SIG-M5 treated with dmso at 0.1 percent for 504 hours (cell line): Measurements from ENCODE around the gene KCNH2.

Source experiments
- DNase-seq: peaks from one replicate; lab custom pipeline; 2025; ENCODE audit not compliant: unreplicated experiment; lab: John Stamatoyannopoulos, UW

The KCNH2 gene

GRCh38 chr7:150962553-150963399, 15.3 kb downstream of the KCNH2 start:
- DNase-seq = peak; percentile 16

- DNase-seq = no peak
Observed at GRCh38 chr7:150962290-150962552, 15.9 kb downstream of the KCNH2 start.

GRCh38 chr7:150961510-150962289, 16.4 kb downstream of the KCNH2 start:
- DNase-seq = no peak

- DNase-seq = no peak
Observed at GRCh38 chr7:150959739-150960734, 18.1 kb downstream of the KCNH2 start.

- no peak for DNase-seq
Observed at GRCh38 chr7:150959081-150959480, 19.0 kb downstream of the KCNH2 start.

DNA sequence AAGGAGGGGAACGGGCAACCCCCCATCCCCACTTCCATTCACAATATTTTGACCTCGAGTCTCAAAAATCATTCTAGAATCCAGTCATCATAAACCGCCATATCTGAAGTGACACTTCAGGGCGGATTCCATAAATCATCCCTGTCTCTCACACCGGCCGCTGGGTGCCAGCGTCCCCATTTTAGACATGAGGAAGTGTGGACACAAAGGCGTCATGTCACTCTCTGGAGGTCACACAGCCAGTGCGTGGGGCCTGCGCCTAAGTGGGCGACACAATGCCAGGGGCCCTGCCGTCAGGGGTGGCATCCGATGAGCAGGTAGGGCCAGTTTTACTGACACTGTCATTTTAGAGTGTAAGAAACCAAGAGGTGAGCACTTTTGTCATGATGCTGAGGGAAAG, 19.5 kb downstream of the KCNH2 start:
- no peak for DNase-seq

DNA sequence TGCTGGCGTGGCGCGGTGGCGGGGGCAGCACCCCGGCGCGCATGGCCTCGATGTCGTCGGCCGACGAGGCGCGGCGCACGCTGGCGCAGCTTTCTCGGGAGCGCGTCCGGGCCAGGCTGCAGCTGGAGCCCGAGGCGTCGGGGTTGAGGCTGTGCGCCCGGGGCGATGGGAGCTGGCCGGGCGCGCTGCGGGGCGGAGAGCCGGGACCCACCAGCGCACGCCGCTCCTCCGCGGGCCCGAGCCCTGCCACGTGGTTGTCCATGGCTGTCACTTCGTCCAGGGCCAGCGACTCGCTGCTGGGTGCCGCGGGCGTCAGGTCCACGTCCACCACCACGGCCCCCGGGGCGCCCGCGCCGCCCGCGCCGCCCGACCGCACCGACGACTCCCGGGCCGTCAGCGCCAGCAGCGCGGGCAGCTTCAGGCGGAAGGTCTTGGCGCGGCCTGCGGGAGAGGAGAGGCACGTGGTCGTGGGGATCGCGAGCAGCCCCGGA, 20.0 kb downstream of the KCNH2 start:
- DNase-seq = no peak

GRCh38 chr7:150957133-150958020, 20.7 kb downstream of the KCNH2 start:
- no peak for DNase-seq

DNA sequence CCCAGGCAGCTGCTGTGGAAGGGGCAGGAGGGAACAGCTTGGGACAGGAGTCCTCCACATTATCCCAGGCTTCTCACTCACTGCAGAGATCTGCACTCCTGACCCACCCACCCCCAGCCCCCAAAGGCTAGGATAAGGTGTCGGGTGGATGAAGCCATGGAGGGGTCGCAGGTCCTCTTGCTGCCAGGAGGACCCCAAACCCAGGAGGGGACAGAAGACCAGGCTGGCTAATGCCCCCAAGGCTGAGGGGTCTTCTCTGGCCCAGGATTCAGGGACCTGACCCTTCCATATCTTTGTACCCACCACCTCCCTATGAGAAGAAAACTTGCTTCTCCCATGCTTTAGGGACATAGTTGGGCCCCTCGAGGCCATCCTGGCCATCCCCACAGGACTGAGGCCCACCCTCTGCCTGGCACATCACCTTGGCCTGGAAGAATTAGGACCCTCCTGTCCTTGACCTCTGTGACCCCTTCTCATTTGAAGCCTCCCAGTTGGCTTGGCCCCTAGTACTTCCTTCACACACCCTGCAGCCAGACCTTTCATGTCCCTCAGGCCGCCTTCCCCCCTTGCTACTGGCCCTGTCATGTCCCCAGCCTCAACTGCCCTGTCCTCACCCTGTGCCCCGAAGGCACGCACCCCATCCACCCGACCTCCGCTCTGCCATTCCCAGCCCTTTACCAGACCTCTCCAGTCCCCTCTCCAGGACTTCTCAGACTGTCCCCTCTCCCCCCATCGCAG, 21.6 kb downstream of the KCNH2 start:
- DNase-seq = no peak

DNA sequence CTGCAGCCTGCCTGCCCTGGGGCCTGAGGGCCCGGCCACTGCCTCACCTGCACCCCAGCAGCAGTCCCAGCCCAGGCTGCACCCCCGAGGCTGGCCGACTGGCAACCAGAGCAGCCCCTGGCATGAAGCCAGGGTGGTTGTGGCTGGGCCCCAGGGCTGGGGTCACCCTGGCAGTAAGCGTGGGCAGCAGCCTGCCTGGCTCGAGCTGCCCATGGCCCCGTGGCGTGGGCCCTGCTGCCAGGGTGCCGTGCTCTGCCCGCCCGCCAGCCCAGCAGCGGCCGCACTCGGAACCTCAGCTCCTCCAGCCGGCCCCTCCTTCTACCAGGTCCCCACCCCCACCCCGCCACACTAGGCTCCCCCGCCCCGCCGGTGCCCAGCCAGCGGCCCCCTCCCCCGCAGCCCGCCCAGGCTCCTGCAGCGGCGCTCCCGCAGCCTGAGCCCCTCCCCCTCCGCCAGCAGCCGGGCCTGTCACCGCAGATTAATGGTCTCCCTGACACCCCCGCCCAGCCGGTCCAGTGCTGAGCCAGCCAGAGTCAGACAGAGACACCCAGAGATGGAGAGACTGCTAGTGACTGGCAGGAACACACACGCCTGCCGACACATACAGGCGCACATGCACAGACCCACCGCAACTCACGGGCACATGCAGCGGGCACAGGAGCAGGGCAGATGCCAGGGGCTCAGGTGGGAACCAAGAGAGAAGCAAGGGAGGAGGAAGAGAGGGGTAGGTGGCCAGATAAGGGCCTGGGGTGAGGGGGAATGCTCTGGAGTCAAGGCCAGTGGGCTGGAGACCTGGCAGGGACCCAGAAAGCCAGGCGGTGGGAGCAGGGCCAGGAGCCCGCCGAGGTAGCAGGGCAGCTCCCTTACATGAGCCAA, 22.4 kb downstream of the KCNH2 start:
- DNase-seq = no peak

DNA sequence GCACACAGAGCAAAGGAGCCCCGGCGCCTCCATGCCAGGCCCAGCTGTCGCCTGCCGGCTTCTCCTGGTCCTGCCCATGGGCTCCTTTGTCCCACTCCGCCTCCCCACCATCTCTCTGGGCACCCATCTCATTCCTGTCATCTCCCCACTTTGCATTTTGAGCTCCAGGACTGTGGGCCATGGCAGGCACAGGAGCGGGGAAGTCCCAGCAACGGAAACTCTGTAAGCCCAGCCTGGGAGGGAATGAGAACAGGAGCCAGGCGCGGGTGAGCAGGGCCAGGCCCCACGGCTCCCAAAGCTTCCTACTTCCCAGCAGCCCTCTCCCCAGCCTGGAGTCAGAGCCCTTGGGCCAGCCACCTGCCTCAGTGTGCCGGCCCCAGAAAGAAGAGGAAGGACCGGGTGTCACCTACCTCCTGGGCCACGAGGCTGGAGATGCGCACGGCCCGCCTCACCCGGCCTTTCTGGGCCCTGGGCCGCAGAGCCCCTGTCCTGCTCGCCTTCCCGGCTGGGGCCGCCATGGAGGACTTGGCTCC, 23.1 kb downstream of the KCNH2 start:
- no peak for DNase-seq

GRCh38 chr7:150954201-150954985, 23.7 kb downstream of the KCNH2 start:
- no peak for DNase-seq

DNA sequence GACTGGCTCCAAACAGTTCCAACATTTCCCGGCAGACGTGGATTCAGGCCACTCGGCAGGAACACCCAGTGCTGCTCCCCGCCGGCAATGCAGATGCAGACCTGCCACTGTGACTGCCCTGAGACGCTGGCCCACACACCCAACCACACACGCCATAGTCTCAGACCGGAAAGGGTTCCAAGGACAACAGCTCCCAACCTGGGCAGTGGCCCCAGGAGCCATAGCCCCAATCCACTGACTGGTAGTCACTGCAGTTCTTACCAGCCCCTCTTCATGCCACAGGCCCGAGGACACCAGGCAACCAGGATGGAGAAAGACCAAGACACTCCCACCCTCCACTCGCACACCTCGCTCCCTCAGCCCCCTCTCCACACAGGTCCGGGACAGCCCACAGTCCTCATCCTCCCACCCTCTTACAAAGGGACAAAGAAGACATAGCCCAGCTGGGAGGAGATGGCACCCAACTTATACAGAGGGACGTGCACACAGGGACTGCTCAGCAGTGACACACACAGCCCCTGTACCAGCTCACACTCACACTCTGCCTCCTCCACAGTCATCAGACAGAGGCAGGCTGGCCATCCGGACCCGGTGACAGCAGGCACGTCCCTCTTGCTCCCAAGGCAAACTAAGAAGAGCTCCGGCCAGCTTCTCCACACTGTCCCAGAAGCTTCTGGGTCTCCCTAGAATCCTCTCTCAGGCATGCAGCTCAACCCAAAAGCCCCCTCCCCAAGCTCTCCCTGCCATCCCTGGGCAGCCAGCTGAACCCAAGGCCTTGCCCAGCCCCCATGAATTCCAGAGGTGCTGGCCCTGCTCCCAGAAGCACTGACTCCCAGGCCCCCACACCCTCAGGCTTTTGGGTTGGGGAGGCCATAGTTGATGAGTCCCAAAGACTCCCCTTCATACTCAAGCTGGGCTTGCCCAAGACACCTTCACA, 24.8 kb downstream of the KCNH2 start:
- DNase-seq = no peak

DNA sequence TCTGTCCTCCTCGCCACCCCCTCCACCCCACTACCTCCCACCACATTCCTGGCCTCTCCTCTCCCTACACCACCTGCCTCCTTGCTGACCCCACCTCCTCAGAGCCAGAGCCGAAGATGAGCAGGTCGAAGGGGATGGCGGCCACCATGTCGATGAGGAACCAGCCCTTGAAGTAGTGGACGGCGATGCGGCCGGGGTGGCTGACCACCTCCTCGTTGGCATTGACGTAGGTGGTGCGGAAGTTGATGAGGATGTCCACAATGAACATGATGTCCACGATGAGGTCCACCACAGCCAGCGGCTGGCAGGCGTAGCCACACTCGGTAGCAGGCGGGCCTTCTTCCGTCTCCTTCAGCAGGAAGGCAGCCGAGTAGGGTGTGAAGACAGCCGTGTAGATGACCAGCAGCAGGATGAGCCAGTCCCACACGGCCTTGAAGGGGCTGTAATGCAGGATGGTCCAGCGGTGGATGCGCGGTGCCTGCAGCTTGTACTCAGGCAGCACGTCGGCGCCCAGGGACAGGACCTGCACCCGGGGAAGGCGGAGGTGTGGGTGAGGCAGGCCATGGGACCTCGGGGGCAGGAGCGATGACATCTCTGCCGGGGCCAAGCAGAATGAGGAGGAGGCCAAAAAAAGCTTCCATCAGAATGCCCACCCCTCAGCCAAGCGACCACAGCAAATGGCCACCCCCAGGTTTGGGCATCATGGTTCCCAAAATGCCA, 25.6 kb downstream of the KCNH2 start:
- no peak for DNase-seq

DNA sequence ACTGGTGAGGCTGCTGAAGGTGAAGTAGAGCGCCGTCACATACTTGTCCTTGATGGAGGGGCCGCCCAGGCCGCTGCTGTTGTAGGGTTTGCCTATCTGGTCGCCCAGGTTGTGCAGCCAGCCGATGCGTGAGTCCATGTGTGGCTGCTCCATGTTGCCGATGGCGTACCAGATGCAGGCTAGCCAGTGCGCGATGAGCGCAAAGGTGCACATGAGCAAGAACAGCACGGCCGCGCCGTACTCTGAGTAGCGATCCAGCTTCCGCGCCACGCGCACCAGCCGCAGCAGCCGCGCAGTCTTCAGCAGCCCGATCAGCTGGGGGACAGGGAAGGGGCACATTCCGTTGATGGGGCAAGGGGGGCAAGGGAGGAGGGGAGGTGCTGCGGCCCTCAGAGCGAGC, 26.6 kb downstream of the KCNH2 start:
- no peak for DNase-seq

DNA sequence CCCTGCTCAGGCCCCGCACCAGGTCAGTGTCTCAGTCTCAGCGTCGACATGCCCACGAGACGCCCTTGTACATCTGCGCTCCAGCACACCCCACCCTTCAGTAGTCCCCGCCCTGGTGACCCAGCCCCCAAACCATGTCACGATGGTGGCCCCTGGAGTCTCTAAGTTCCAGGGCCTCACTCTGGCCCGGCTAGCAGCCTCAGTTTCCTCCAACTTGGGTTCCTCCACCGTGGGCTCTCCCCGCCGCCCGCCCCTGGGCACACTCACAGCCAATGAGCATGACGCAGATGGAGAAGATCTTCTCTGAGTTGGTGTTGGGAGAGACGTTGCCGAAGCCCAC, 27.0 kb downstream of the KCNH2 start:
- no peak for DNase-seq
